NB4 (cell line): ENCODE data around the gene TCP11L2.

Source experiments
- DNase-seq: peaks from one replicate; pipeline ENCODE4 v3.0.0; 2010; ENCODE audit warnings: low read depth
- H3K4me3 ChIP-seq: one replicate; pipeline ENCODE4 v1.5.1; 2011; ENCODE audit warnings: mild to moderate bottlenecking, low read depth, low read length, moderate library complexity
- MYC ChIP-seq: IDR thresholded peaks from 2 replicates; pipeline ENCODE4 v1.6.1; 2011; ENCODE audit warnings: low read depth, low read length
- POLR2A ChIP-seq: IDR thresholded peaks from 2 replicates; pipeline ENCODE4 v1.6.1; 2011; ENCODE audit warnings: mild to moderate bottlenecking; ENCODE audit not compliant: insufficient read length; ENCODE audit errors: extremely low read depth
- TF ChIP-seq, protein P1 (sequence below): IDR thresholded peaks from one replicate; pipeline ENCODE4 v1.5.1; 2012; ENCODE audit warnings: low read depth, low read length
- TF ChIP-seq, protein P2 (sequence below): IDR thresholded peaks from 2 replicates; pipeline ENCODE4 v1.6.1; 2011; ENCODE audit warnings: low read depth, low read length

Gene TCP11L2

DNA sequence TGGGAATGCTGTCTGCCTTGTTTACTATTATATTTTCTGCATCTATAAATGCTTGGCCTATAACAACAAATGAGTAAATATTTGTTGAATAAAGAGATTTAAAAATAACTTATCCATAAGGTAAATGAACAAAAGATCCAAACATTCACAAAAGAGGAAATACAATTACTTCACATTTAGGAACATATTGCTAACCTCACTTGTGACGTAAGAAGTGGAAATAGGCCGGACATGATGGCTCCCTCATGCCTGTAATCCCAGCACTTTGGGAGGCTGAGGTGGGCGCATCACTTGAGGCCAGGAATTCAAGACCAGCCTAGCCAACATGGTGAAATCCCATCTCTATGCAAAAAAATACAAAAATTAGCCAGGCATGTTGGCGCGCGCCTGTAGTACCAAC, 29.0 kb upstream of the TCP11L2 start:
- TF ChIP-seq, protein P1, sequence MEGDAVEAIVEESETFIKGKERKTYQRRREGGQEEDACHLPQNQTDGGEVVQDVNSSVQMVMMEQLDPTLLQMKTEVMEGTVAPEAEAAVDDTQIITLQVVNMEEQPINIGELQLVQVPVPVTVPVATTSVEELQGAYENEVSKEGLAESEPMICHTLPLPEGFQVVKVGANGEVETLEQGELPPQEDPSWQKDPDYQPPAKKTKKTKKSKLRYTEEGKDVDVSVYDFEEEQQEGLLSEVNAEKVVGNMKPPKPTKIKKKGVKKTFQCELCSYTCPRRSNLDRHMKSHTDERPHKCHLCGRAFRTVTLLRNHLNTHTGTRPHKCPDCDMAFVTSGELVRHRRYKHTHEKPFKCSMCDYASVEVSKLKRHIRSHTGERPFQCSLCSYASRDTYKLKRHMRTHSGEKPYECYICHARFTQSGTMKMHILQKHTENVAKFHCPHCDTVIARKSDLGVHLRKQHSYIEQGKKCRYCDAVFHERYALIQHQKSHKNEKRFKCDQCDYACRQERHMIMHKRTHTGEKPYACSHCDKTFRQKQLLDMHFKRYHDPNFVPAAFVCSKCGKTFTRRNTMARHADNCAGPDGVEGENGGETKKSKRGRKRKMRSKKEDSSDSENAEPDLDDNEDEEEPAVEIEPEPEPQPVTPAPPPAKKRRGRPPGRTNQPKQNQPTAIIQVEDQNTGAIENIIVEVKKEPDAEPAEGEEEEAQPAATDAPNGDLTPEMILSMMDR, result no peak
- TF ChIP-seq, protein P2, sequence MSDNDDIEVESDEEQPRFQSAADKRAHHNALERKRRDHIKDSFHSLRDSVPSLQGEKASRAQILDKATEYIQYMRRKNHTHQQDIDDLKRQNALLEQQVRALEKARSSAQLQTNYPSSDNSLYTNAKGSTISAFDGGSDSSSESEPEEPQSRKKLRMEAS, result no peak
- TF ChIP-seq MYC, result no peak
- no peak for TF ChIP-seq POLR2A
- no peak overlapping the region for H3K4me3 ChIP-seq
- peak; percentile 15 for DNase-seq

DNA sequence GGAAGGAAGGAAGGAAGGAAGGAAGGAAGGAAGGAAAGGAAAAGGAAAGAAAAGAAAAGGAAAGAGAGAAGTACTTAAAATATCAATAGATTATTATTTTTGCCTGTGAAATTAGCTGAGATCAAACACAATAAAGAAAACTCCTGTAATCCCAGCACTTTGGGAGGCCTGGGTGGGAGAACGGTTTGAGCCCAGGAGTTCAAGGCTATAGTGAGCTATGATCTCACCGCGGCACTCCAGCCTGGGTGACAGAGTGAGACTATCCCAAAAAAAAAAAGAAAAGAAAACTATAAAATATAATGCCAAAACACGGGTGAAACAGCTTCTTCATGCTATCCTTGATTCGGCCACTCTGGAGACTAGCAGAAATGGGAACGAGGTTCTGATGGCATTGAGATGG, 28.5 kb upstream of the TCP11L2 start:
- TF ChIP-seq POLR2A (no peak), MYC (no peak)
- TF ChIP-seq, protein P1, result no peak
- TF ChIP-seq, protein P2, result no peak
- H3K4me3 ChIP-seq, result no peak overlapping the region
- DNase-seq, result no peak

DNA sequence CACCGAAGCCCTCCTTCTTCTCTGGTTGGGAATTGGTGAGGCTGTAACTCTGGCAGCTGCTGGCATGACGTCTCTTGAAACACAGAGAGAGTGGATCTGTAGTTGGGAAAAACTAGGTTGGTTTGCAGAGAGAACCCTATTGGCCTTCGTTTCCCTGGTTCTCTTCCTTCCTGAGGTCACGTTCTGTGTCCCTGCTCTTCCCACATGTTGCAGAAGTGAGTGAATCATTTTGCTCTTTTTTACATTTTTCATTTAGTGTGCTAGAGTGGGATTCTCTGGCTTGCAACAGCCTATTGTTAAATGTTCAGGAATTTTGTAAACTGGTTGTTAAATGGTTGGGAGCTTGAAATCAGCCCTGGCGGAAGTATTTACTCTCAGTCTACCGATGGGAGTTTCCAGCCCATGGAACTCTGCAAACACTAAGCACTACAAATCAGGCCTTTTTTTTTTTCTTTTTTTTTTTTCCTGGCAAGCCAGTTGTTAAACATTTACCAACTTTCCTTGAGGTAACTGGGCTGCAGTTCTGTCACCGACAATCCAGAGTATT, 27.9 kb upstream of the TCP11L2 start:
- no peak for DNase-seq
- no peak overlapping the region for H3K4me3 ChIP-seq

DNA sequence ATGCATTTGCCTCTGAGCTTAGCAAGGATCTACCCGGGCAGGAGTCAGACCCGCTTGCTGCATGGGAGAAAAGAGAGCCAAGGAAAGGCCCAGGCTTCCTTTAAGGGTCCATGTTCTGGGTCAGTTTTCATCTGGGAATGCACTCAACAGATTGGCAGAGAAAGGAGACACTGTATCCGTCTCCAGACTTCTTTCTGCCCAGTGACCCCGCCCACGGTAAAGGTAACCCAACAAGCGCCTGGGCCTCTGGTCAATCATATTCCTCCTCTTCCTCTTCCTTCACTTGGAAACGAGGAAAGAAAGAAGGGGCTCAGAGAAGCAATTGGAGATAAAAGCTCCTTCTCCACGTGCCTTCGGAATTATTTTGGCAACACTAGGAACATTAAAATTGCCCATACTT, 27.1 kb upstream of the TCP11L2 start:
- no peak overlapping the region for H3K4me3 ChIP-seq
- no peak for DNase-seq
- TF ChIP-seq POLR2A (no peak), MYC (no peak)
- TF ChIP-seq, protein P1, result no peak
- TF ChIP-seq, protein P2, result no peak

More for the DNA sequence above, 27.9 kb upstream of the TCP11L2 start:
- TF ChIP-seq POLR2A, result no peak
- no peak for TF ChIP-seq MYC
- TF ChIP-seq, protein P1, result no peak
- TF ChIP-seq, protein P2, result no peak

DNA sequence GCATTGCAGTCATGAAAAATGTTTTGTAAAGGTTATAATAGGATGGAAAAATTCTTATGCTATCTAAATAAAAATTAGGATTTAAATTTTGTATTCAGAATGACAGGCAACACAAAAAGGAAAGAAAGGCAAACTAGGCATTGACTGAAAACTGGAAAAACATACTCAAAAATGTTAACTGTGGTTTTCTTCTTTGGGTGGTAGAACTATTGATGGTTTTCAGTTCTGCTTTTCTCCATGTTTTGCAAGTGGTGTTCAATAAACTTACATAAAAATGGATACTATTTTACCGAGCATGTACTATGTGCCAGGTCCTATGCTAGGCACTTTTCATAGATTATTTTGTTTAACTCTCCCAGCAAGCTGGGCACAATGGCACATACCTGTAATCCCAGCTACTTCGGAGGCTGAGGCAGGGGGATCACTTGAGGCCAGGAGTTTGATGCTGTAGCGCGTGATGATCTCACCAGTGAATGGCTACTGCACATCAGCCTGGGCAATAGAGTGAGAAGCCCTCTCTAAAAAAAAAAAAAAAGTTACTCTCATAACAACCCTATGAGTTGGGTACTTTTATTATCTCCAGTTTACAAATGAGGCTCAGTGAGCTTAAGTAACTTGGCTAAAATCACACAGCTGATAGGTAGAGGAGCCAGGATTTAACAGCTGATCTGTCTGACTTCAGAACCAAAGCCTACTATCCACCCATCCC, 26.3 kb upstream of the TCP11L2 start:
- DNase-seq, result no peak
- no peak overlapping the region for H3K4me3 ChIP-seq
- TF ChIP-seq POLR2A (no peak), MYC (no peak)
- TF ChIP-seq, protein P1, result no peak
- TF ChIP-seq, protein P2, result no peak
